HepG2 (cell line): Measurements from ENCODE around the gene CBX2. TPM values are rescaled to one million over a fixed set of nuclear protein-coding genes. Genes with fewer than 3 reads are reported as not detected.

Source experiments
- BCL6 ChIP-seq: IDR thresholded peaks from 2 replicates; pipeline ENCODE4 v1.6.1; 2016; ENCODE audit warnings: missing genetic modification reagents, missing compliant biosample characterization
- IRF2 ChIP-seq: IDR thresholded peaks from 2 replicates; pipeline ENCODE4 v1.6.1; 2018; ENCODE audit warnings: missing genetic modification reagents, missing compliant biosample characterization
- JDP2 ChIP-seq: sonication (generic); formaldehyde crosslinking; IDR thresholded peaks from 2 replicates; pipeline ENCODE4 v1.8.1; 2022; ENCODE audit warnings: missing genetic modification reagents, borderline replicate concordance
- KDM5B ChIP-seq: sonication (generic); formaldehyde crosslinking; IDR thresholded peaks from 2 replicates; pipeline ENCODE4 v1.4.0; 2020; ENCODE audit warnings: missing genetic modification reagents, mild to moderate bottlenecking, borderline replicate concordance
- PITX1 ChIP-seq: sonication (generic); formaldehyde crosslinking; IDR thresholded peaks from 2 replicates; pipeline ENCODE4 v1.5.1; 2020; ENCODE audit warnings: mild to moderate bottlenecking, missing genetic modification reagents
- SMARCC2 ChIP-seq: fragments of 450-650 bp; IDR thresholded peaks from 2 replicates; pipeline ENCODE4 v1.6.1; 2017; ENCODE audit warnings: antibody characterized with exemption, mild to moderate bottlenecking
- THAP11 ChIP-seq: IDR thresholded peaks from 2 replicates; pipeline ENCODE4 v1.6.1; 2016; ENCODE audit warnings: missing biosample characterization, missing genetic modification reagents
- ZIK1 ChIP-seq: sonication (generic); formaldehyde crosslinking; IDR thresholded peaks from 2 replicates; pipeline ENCODE4 v1.5.0; 2020; ENCODE audit warnings: mild to moderate bottlenecking, low read depth, missing genetic modification reagents, borderline replicate concordance
- ZNF10 ChIP-seq: sonication (generic); formaldehyde crosslinking; IDR thresholded peaks from 2 replicates; pipeline ENCODE4 v1.4.0; 2020; ENCODE audit warnings: mild to moderate bottlenecking, low read depth, missing genetic modification reagents, borderline replicate concordance
- ZNF335 ChIP-seq: sonication (generic); formaldehyde crosslinking; IDR thresholded peaks from 2 replicates; pipeline ENCODE4 v1.4.0; 2020; ENCODE audit warnings: missing genetic modification reagents
- polyA plus RNA-seq, 8 experiments: library from polyadenylated mRNA; depleted of rRNA in 3 of 8; stranded (reverse) in 7 of 8; unstranded in 1 of 8; fragments of >200 nt; fragmentation: Illumina TruSeq in 4 of 8; extraction: Trizol in 4 of 8; gene quantifications; 2 replicates each; pipeline versions ENCODE4 v1.2.1 to v1.2.3, GENCODE V29; 2011 to 2016; ENCODE audit warnings: low read depth in 4 of 8, missing spikeins in 1 of 8, mixed read lengths in 1 of 8; ENCODE audit not compliant: insufficient read depth in 1 of 8
- total RNA-seq, 5 experiments: library from RNA; depleted of rRNA; stranded (reverse); fragments of >200 nt; fragmentation: Illumina TruSeq; extraction: Trizol; gene quantifications; 2 replicates each; pipeline ENCODE4 v1.2.3, GENCODE V29; 2016; ENCODE audit warnings: low read depth in 1 of 5
- TF ChIP-seq, protein P1 (sequence below): IDR thresholded peaks from 2 replicates; pipeline ENCODE4 v1.6.1; 2016; ENCODE audit warnings: missing compliant biosample characterization, missing genetic modification reagents, borderline replicate concordance
- TF ChIP-seq, protein P2 (sequence below): sonication (generic); formaldehyde crosslinking; conservative IDR thresholded peaks from 2 replicates; pipeline ENCODE4 v1.4.0; 2020; ENCODE audit warnings: missing genetic modification reagents
- TF ChIP-seq, protein P3 (sequence below): sonication (generic); formaldehyde crosslinking; IDR thresholded peaks from 2 replicates; pipeline ENCODE4 v1.8.0; 2023; ENCODE audit warnings: mild to moderate bottlenecking, missing genetic modification reagents
- TF ChIP-seq, protein P4 (sequence below): sonication (generic); formaldehyde crosslinking; IDR thresholded peaks from 2 replicates; pipeline ENCODE4 v1.4.0; 2020; ENCODE audit warnings: missing genetic modification reagents
- TF ChIP-seq, protein P5 (sequence below): sonication (generic); formaldehyde crosslinking; IDR thresholded peaks from 2 replicates; pipeline ENCODE4 v1.4.0; 2020; ENCODE audit warnings: missing genetic modification reagents; ENCODE audit errors: not compliant biosample characterization
- TF ChIP-seq, protein P6 (sequence below): sonication (generic); formaldehyde crosslinking; IDR thresholded peaks from 2 replicates; pipeline ENCODE4 v1.4.0; 2020; ENCODE audit warnings: mild to moderate bottlenecking, missing genetic modification reagents

The CBX2 gene
- total and polyA plus RNA-seq, 2 of the 13 experiments (the other 11 are each of a cell fraction or from before 2014, with no cell fraction given), result 14.5 to 31.1 TPM

DNA sequence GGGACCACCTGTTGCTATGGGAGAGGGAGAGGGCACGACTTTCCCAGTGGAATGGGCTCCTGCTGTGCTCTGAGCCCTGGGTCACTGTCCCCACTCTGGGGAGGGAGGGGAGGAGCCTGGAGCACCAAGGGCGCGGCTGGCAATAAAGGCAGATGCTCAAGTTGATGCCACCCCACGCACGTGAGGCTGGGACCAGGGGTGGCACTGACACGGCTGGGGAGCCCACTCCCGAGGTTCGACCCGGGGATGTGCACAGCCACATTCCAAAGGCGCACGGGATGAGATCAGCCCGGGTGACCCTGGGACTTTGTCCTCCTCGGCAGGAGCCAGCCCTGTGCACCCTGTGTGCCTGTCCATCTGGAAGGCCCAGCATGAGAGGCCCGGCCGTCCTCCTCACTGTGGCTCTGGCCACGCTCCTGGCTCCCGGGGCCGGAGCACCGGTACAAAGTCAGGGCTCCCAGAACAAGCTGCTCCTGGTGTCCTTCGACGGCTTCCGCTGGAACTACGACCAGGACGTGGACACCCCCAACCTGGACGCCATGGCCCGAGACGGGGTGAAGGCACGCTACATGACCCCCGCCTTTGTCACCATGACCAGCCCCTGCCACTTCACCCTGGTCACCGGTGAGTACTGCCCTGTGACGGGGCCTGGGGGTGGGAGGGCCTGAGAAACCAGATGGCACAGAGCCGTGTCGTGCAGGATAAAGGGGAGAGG lies 47.0 kb upstream of the CBX2 start, which contains the start of gene ENPP7 (continued):
- TF ChIP-seq, protein P1, sequence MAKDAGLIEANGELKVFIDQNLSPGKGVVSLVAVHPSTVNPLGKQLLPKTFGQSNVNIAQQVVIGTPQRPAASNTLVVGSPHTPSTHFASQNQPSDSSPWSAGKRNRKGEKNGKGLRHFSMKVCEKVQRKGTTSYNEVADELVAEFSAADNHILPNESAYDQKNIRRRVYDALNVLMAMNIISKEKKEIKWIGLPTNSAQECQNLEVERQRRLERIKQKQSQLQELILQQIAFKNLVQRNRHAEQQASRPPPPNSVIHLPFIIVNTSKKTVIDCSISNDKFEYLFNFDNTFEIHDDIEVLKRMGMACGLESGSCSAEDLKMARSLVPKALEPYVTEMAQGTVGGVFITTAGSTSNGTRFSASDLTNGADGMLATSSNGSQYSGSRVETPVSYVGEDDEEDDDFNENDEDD (CRISPR knock-in tag), result peak; percentile 33; the same call in 1 of the 2 replicates
- TF ChIP-seq, protein P2, sequence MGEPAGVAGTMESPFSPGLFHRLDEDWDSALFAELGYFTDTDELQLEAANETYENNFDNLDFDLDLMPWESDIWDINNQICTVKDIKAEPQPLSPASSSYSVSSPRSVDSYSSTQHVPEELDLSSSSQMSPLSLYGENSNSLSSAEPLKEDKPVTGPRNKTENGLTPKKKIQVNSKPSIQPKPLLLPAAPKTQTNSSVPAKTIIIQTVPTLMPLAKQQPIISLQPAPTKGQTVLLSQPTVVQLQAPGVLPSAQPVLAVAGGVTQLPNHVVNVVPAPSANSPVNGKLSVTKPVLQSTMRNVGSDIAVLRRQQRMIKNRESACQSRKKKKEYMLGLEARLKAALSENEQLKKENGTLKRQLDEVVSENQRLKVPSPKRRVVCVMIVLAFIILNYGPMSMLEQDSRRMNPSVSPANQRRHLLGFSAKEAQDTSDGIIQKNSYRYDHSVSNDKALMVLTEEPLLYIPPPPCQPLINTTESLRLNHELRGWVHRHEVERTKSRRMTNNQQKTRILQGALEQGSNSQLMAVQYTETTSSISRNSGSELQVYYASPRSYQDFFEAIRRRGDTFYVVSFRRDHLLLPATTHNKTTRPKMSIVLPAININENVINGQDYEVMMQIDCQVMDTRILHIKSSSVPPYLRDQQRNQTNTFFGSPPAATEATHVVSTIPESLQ (CRISPR knock-in tag), result no peak
- TF ChIP-seq, protein P3, sequence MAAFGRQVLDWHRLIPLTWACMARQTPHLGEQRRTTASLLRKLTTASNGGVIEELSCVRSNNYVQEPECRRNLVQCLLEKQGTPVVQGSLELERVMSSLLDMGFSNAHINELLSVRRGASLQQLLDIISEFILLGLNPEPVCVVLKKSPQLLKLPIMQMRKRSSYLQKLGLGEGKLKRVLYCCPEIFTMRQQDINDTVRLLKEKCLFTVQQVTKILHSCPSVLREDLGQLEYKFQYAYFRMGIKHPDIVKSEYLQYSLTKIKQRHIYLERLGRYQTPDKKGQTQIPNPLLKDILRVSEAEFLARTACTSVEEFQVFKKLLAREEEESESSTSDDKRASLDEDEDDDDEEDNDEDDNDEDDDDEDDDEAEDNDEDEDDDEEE (CRISPR knock-in tag), result peak; percentile 67; the same call in 1 of the 2 replicates
- TF ChIP-seq BCL6 (CRISPR knock-in tag) (0 out of 2 replicates have a peak, but pooled peaks have one; percentile 14), ZNF10 (CRISPR knock-in tag) (no peak), SMARCC2 (no peak), THAP11 (CRISPR knock-in tag) (peak; percentile 80), ZIK1 (CRISPR knock-in tag) (peak; percentile 65; the same call in 1 of the 2 replicates), ZNF335 (CRISPR knock-in tag) (no peak), IRF2 (CRISPR knock-in tag) (no peak), PITX1 (CRISPR knock-in tag) (peak; percentile 76), KDM5B (no peak; the same call in 1 of the 2 replicates), JDP2 (no peak)
- TF ChIP-seq, protein P4, sequence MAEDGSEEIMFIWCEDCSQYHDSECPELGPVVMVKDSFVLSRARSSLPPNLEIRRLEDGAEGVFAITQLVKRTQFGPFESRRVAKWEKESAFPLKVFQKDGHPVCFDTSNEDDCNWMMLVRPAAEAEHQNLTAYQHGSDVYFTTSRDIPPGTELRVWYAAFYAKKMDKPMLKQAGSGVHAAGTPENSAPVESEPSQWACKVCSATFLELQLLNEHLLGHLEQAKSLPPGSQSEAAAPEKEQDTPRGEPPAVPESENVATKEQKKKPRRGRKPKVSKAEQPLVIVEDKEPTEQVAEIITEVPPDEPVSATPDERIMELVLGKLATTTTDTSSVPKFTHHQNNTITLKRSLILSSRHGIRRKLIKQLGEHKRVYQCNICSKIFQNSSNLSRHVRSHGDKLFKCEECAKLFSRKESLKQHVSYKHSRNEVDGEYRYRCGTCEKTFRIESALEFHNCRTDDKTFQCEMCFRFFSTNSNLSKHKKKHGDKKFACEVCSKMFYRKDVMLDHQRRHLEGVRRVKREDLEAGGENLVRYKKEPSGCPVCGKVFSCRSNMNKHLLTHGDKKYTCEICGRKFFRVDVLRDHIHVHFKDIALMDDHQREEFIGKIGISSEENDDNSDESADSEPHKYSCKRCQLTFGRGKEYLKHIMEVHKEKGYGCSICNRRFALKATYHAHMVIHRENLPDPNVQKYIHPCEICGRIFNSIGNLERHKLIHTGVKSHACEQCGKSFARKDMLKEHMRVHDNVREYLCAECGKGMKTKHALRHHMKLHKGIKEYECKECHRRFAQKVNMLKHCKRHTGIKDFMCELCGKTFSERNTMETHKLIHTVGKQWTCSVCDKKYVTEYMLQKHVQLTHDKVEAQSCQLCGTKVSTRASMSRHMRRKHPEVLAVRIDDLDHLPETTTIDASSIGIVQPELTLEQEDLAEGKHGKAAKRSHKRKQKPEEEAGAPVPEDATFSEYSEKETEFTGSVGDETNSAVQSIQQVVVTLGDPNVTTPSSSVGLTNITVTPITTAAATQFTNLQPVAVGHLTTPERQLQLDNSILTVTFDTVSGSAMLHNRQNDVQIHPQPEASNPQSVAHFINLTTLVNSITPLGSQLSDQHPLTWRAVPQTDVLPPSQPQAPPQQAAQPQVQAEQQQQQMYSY (CRISPR knock-in tag), result no peak
- TF ChIP-seq, protein P5, sequence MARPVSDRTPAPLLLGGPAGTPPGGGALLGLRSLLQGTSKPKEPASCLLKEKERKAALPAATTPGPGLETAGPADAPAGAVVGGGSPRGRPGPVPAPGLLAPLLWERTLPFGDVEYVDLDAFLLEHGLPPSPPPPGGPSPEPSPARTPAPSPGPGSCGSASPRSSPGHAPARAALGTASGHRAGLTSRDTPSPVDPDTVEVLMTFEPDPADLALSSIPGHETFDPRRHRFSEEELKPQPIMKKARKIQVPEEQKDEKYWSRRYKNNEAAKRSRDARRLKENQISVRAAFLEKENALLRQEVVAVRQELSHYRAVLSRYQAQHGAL (CRISPR knock-in tag), result no peak
- TF ChIP-seq, protein P6, sequence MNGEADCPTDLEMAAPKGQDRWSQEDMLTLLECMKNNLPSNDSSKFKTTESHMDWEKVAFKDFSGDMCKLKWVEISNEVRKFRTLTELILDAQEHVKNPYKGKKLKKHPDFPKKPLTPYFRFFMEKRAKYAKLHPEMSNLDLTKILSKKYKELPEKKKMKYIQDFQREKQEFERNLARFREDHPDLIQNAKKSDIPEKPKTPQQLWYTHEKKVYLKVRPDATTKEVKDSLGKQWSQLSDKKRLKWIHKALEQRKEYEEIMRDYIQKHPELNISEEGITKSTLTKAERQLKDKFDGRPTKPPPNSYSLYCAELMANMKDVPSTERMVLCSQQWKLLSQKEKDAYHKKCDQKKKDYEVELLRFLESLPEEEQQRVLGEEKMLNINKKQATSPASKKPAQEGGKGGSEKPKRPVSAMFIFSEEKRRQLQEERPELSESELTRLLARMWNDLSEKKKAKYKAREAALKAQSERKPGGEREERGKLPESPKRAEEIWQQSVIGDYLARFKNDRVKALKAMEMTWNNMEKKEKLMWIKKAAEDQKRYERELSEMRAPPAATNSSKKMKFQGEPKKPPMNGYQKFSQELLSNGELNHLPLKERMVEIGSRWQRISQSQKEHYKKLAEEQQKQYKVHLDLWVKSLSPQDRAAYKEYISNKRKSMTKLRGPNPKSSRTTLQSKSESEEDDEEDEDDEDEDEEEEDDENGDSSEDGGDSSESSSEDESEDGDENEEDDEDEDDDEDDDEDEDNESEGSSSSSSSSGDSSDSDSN (CRISPR knock-in tag), result peak; percentile 86
